Measurements from ENCODE around the gene ZGPAT. TPM values are rescaled to one million over a fixed set of nuclear protein-coding genes. Genes with fewer than 3 reads are reported as not detected.
"Not testable (repeated sequence)": the region's sequence is repeated elsewhere in the genome, so short reads cannot be mapped to it uniquely, and the experiment has no call there.

The ZGPAT gene
- total RNA-seq, 6 donors from 2014 or later, result 24.8 to 70.2 (median 36.8) TPM

DNA sequence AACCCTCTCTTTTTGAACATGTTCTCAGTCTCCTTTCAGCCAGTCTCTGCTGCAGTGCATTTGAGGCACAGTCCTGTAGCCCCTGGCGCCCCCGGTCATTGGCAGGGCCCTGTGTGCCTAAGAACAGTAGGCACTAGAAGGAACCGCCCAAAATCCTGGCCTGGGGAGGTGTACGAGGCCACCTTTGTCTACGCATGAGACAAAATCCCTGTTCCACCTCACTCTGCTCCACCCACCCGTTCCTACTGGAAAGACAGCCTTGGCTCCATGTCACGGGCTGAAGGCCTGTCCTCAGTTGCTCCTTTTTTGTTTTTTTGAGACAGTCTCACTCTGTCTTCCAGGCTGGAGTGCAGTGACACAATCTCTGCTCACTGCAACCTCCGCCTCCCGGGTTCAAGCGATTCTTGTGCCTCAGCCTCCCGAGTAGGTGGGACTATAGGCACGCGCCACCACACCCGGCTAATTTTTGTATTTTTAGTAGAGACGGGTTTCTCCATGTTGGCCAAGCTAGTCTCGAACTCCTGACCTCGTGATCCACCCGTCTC, 22.4 kb downstream of the ZGPAT start:
- H3K4me1 ChIP-seq, result peaks cover 0 to 22% (median 13%) of the 10 kb centered on the region in 4 donors
- not testable (repeated sequence) for H3K4me3 ChIP-seq; H3K27me3 ChIP-seq; DNase-seq; ATAC-seq (ENCODE audit: low FRiP score in 2 of 2); H3K27ac ChIP-seq; H3K9me3 ChIP-seq
- WGBS, 2 donors, result 91 to 93% methylated on average over 18 of the region's 18 CpGs
- H3K36me3 ChIP-seq, result peaks cover 0 to 40% (median 24%) of the 10 kb centered on the region in 4 donors

DNA sequence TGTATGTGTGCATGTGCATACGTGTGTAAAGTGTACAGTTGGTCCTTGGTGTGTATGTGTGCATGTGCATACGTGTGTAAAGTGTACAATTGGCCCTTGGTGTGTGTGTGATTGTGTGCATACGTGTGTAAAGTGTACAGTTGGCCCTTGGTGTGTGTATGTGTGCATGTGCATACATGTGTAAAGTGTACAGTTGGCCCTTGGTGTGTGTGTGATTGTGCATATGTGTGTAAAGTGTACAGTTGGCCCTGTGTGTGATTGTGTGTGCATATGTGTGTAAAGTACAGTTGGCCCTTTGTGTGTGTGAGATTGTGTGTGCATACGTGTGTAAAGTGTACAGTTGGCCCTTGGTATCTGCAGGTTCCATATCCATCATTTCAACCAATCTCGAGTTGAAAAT, 23.6 kb downstream of the ZGPAT start:
- H3K36me3 ChIP-seq, result peaks cover 0 to 49% (median 34%) of the 10 kb centered on the region in 4 donors
- no peak overlapping the region for H3K27ac ChIP-seq
- DNase-seq (no peak), ATAC-seq (ENCODE audit: low FRiP score in 2 of 2) (no peak)
- TF ChIP-seq EP300 (IDR thresholded peaks at IDR 0.05) (no peak), POLR2AphosphoS5 (IDR thresholded peaks at IDR 0.05) (no peak), POLR2A (IDR thresholded peaks at IDR 0.05) (no peak)
- TF ChIP-seq, protein P1, sequence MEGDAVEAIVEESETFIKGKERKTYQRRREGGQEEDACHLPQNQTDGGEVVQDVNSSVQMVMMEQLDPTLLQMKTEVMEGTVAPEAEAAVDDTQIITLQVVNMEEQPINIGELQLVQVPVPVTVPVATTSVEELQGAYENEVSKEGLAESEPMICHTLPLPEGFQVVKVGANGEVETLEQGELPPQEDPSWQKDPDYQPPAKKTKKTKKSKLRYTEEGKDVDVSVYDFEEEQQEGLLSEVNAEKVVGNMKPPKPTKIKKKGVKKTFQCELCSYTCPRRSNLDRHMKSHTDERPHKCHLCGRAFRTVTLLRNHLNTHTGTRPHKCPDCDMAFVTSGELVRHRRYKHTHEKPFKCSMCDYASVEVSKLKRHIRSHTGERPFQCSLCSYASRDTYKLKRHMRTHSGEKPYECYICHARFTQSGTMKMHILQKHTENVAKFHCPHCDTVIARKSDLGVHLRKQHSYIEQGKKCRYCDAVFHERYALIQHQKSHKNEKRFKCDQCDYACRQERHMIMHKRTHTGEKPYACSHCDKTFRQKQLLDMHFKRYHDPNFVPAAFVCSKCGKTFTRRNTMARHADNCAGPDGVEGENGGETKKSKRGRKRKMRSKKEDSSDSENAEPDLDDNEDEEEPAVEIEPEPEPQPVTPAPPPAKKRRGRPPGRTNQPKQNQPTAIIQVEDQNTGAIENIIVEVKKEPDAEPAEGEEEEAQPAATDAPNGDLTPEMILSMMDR (IDR thresholded peaks at IDR 0.05), result no peak
- no peaks in the 10 kb centered on the region for H3K9me3 ChIP-seq
- 78 to 88% methylated on average over 5 of the region's 5 CpGs for WGBS, 2 donors
- H3K4me1 ChIP-seq, result peaks cover 0 to 30% (median 13%) of the 10 kb centered on the region in 4 donors
- H3K4me3 ChIP-seq, result no peak overlapping the region
- no peaks in the 10 kb centered on the region for H3K27me3 ChIP-seq

DNA sequence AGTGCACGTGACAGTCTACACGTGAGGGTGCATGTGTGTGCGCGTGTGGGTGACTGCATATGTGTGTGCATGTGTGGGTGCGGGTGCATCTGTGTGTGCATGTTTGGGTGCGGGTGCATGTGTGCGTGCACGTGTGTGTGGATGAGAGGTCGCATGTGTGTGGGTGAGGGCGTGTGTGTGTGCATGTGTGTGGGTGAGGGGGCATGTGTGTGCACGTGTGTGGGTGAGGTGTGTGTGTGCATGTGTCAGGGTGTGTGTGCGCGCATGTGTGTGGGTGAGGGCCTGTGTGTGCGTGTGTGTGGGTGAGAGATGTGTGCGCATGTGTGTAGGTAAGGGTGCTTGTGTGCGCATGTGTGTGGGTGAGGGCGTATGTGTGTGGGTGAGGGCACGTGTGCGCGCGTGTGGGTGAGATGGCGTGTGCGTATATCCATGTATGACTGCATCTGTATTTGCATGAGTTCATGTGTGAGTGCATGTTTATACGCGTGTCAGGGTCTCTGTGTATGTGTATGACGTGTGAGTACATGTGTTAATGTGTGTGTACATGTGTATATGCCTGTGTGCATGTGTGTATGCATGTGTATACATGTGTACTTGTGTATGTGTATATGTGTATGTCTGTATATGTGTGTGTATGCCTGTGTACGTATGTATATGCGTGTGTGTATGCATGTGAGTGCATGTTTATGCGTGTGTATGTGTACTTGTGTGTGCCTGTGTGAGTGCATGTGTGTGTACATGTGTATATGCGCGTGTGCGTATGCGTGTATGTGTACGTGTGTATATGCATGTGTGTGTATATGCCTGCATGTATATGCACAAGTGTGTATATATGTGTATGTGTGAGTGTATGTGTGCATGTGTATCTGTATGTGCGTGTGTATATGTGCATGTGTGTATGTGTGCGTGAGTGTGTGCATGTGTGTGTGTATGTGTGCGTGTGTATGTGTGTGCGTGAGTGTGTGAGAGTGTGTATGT, 24.6 kb downstream of the ZGPAT start:
- TF ChIP-seq, protein P1 (IDR thresholded peaks at IDR 0.05), result no peak
- TF ChIP-seq POLR2A (IDR thresholded peaks at IDR 0.05) (no peak), POLR2AphosphoS5 (IDR thresholded peaks at IDR 0.05) (no peak), EP300 (IDR thresholded peaks at IDR 0.05) (no peak)
- Histone ChIP-seq H3K4me3 (no peak overlapping the region), H3K36me3 (peaks cover 0 to 44% (median 35%) of the 10 kb centered on the region in 4 donors), H3K9me3 (no peaks in the 10 kb centered on the region), H3K27ac (no peak overlapping the region), H3K4me1 (peaks cover 3 to 40% (median 16%) of the 10 kb centered on the region in 4 donors), H3K27me3 (no peaks in the 10 kb centered on the region)
- no peak for ATAC-seq (ENCODE audit: low FRiP score in 2 of 2)
- WGBS, 2 donors, result 86 to 88% methylated on average over 38 of the region's 38 CpGs
- DNase-seq, result no peak

DNA sequence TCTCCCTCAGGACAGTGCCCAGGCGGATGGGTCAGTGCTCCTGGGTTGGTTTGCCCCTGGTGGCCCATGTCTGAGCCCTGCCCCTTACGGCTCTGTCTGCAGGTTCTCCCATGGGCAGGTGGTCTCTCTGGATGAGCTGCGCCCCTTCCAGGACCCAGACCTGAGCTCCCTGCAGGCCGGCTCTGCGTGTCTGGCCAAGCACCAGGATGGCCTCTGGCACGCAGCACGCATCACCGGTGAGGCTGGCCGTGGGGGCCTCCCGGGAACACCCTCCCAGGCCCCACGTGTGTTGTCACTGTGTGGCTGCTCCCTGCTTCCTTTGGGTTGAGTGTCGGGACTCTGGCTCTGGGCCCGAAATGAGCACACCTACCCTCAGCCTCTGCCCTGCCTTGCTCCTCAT, 25.3 kb downstream of the ZGPAT start:
- Histone ChIP-seq H3K36me3 (peaks cover 0 to 44% (median 35%) of the 10 kb centered on the region in 4 donors), H3K4me3 (no peak overlapping the region), H3K27ac (no peak overlapping the region), H3K27me3 (no peaks in the 10 kb centered on the region), H3K9me3 (no peaks in the 10 kb centered on the region), H3K4me1 (peaks cover 10 to 45% (median 19%) of the 10 kb centered on the region in 4 donors)
- no peak for TF ChIP-seq POLR2AphosphoS5 (IDR thresholded peaks at IDR 0.05)
- TF ChIP-seq EP300 (IDR thresholded peaks at IDR 0.05), result no peak
- TF ChIP-seq POLR2A (IDR thresholded peaks at IDR 0.05), result no peak
- TF ChIP-seq, protein P1 (IDR thresholded peaks at IDR 0.05), result no peak
- DNase-seq (no peak), ATAC-seq (ENCODE audit: low FRiP score in 2 of 2) (no peak)
- WGBS, 2 donors, result 100% methylated on average over 1 to 3 of the region's 13 CpGs

DNA sequence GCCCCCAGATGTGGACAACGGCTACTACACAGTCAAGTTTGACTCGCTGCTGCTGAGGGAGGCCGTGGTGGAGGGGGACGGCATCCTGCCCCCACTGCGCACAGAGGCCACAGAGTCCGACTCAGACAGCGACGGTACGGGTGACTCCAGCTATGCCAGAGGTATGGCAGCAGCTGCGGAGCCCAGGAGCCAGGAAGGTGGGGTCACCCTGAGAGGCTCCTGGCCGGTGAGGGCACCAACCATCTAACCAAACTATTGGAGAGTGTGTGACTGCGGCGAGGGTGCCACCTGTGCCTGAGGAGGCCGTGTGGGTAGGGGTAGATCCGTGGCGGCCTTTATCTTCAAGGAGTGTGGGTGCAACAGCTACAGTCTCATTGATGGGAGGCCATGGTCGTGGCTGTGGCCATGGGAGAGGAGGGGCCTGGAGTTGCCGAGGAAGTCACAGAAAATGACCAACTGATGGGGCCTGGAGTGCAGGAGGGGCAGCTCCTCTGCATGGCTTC, 25.8 kb downstream of the ZGPAT start:
- TF ChIP-seq, protein P1 (IDR thresholded peaks at IDR 0.05), result no peak
- TF ChIP-seq POLR2AphosphoS5 (IDR thresholded peaks at IDR 0.05) (no peak), EP300 (IDR thresholded peaks at IDR 0.05) (no peak), POLR2A (IDR thresholded peaks at IDR 0.05) (no peak)
- ATAC-seq (ENCODE audit: low FRiP score in 2 of 2), result no peak
- Histone ChIP-seq H3K27me3 (no peaks in the 10 kb centered on the region), H3K27ac (no peak overlapping the region), H3K4me3 (no peak overlapping the region), H3K36me3 (peaks cover 0 to 41% (median 35%) of the 10 kb centered on the region in 4 donors), H3K4me1 (peaks cover 15 to 45% (median 20%) of the 10 kb centered on the region in 4 donors), H3K9me3 (no peaks in the 10 kb centered on the region)
- DNase-seq, result no peak
- WGBS, 2 donors, result 97 to 100% methylated on average over 5 to 18 of the region's 18 CpGs

Measured in upper lobe of left lung (tissue), 6 donors.